ENCODE results near the gene CHD1L.
A peak's percentile ranks its signal among the peaks of the same experiment; 100 is the strongest.

CHD1L gene

GRCh38 chr1:147273409-147274336, 31.2 kb downstream of the CHD1L start:
- TF ChIP-seq LEF1 (IDR thresholded peaks at IDR 0.05; ENCODE audit: borderline replicate concordance) (no peak), FOXK2 (IDR thresholded peaks at IDR 0.05) (0 out of 2 replicates have a peak, but pooled peaks have one; percentile 19)
- POLR2A ChIA-PET, result interaction anchor here (1.8 kb wide), 1 partner anchor 189 kb away, joined by 4 read pairs; no protein-coding TSS in a partner anchor
- peak; percentile 60 for DNase-seq (ENCODE audit: extremely low spot score)
- CTCF ChIA-PET, result interaction anchor here (0.7 to 3.0 kb wide), 3 partner anchors 116 to 368 kb away, joined by 3 to 25 read pairs (median 6); partner anchors contain the start of gene BCL9

- TF ChIP-seq LEF1 (IDR thresholded peaks at IDR 0.05; ENCODE audit: borderline replicate concordance) (no peak), ARNT (IDR thresholded peaks at IDR 0.05) (no peak), CTBP1 (IDR thresholded peaks at IDR 0.05; ENCODE audit: borderline replicate concordance) (no peak), SUZ12 (IDR thresholded peaks at IDR 0.05) (no peak), FOXK2 (IDR thresholded peaks at IDR 0.05) (no peak), HDGF (IDR thresholded peaks at IDR 0.05; ENCODE audit: borderline replicate concordance) (no peak), ZNF384 (IDR thresholded peaks at IDR 0.05) (no peak)
- CTCF ChIA-PET, result no interaction called here
- POLR2A ChIA-PET, result no interaction called here
Observed at GRCh38 chr1:147281950-147282349, 39.5 kb downstream of the CHD1L start.

GRCh38 chr1:147283011-147283410, 40.5 kb downstream of the CHD1L start:
- TF ChIP-seq SUZ12 (IDR thresholded peaks at IDR 0.05) (no peak), TARDBP (IDR thresholded peaks at IDR 0.05) (no peak), SP1 (IDR thresholded peaks at IDR 0.05) (no peak), BHLHE40 (IDR thresholded peaks at IDR 0.05; ENCODE audit: borderline replicate concordance) (no peak), ARNT (IDR thresholded peaks at IDR 0.05) (no peak), FOXM1 (IDR thresholded peaks at IDR 0.05; ENCODE audit: borderline replicate concordance) (no peak), NFRKB (IDR thresholded peaks at IDR 0.05) (no peak), L3MBTL2 (conservative IDR thresholded peaks at IDR 0.05) (no peak), CTBP1 (IDR thresholded peaks at IDR 0.05; ENCODE audit: borderline replicate concordance) (no peak), HDGF (IDR thresholded peaks at IDR 0.05; ENCODE audit: borderline replicate concordance) (no peak), LEF1 (IDR thresholded peaks at IDR 0.05; ENCODE audit: borderline replicate concordance) (no peak), FOXK2 (IDR thresholded peaks at IDR 0.05) (no peak), FOXA1 (IDR thresholded peaks at IDR 0.05) (no peak), ELF4 (IDR thresholded peaks at IDR 0.05) (no peak), ZNF384 (IDR thresholded peaks at IDR 0.05) (no peak), PKNOX1 (IDR thresholded peaks at IDR 0.05) (no peak)
- CTCF ChIA-PET, result no interaction called here
- no peak for DNase-seq (ENCODE audit: extremely low spot score)
- POLR2A ChIA-PET, result no interaction called here

More at GRCh38 chr1:147281950-147282349, 39.5 kb downstream of the CHD1L start:
- DNase-seq (ENCODE audit: extremely low spot score), result no peak

DNA sequence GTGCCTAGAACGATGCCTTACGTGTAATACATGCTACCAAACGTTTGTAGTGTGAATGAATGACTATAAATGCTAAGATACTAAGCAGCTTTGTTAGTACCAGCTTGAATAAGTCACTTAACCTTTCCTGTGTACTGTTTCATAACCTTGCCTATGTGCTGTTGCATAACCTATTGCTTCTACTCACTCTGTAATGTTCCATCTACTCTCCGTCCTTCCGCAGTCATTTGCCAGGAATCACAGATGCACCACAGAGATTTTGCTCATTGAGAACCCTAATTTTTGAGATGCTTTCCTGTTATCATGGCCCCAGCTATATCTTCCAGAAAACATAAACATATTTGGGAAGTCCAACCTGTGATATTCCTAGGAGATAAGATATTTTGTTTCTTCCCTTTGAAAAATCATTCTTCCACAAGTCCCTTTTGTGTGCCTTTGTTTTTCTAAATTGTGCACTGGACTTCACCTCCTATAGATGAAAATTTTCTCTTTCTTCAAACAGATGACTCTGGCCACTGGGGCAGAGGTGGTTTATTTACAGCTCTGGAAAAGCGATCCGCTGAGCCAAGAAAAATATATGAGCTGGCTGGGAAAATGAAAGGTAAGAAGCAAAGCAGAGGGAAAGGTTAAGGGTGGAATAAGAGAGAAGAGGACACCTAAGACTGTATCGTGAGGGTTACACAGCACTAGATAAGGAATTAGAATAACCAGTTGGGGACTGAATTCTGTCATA, 44.8 kb downstream of the CHD1L start:
- no peak for DNase-seq (ENCODE audit: extremely low spot score)
- TF ChIP-seq FOXA1 (IDR thresholded peaks at IDR 0.05), result no peak
- TF ChIP-seq ARNT (IDR thresholded peaks at IDR 0.05), result no peak
- no peak for TF ChIP-seq HDGF (IDR thresholded peaks at IDR 0.05; ENCODE audit: borderline replicate concordance)
- no peak for TF ChIP-seq ELF4 (IDR thresholded peaks at IDR 0.05)
- no peak for TF ChIP-seq FOXK2 (IDR thresholded peaks at IDR 0.05)
- TF ChIP-seq FOXM1 (IDR thresholded peaks at IDR 0.05; ENCODE audit: borderline replicate concordance), result no peak
- TF ChIP-seq PKNOX1 (IDR thresholded peaks at IDR 0.05), result no peak
- POLR2A ChIA-PET, result no interaction called here
- CTCF ChIA-PET, result no interaction called here

DNA sequence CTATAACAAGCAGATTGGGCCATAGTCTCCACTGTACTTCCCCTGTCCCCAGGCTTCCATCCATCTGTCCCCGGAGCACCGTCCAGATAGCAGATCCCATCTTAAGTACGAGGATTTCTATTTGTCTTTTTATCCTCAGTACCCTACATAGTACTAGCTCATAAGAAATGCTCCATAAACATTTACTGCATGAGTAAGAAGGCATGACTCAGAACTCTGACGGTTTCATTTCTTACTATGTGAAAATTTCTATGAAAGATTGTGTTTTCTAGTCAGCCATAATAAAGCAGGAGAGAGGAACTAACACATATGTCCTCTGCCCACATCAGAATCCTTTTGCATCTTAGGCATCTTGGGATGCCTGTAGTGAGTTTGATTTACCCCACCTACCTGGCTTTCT, 49.5 kb downstream of the CHD1L start:
- POLR2A ChIA-PET, result no interaction called here
- TF ChIP-seq L3MBTL2 (conservative IDR thresholded peaks at IDR 0.05) (no peak), NFRKB (IDR thresholded peaks at IDR 0.05) (no peak), FOXK2 (IDR thresholded peaks at IDR 0.05) (no peak), LEF1 (IDR thresholded peaks at IDR 0.05; ENCODE audit: borderline replicate concordance) (no peak), PKNOX1 (IDR thresholded peaks at IDR 0.05) (no peak), CTBP1 (IDR thresholded peaks at IDR 0.05; ENCODE audit: borderline replicate concordance) (no peak), FOXA1 (IDR thresholded peaks at IDR 0.05) (no peak), ELF4 (IDR thresholded peaks at IDR 0.05) (no peak), SUZ12 (IDR thresholded peaks at IDR 0.05) (no peak), HDGF (IDR thresholded peaks at IDR 0.05; ENCODE audit: borderline replicate concordance) (no peak), BHLHE40 (IDR thresholded peaks at IDR 0.05; ENCODE audit: borderline replicate concordance) (no peak), TARDBP (IDR thresholded peaks at IDR 0.05) (no peak), FOXM1 (IDR thresholded peaks at IDR 0.05; ENCODE audit: borderline replicate concordance) (no peak)
- CTCF ChIA-PET, result no interaction called here
- no peak for DNase-seq (ENCODE audit: extremely low spot score)

Measured in HEK293T (cell line).